GM18873 (cell line): Measurements from ENCODE around the gene DNAJC12.
A peak's percentile ranks its signal among the peaks of the same experiment; 100 is the strongest.
"Not testable (repeated sequence)": the region's sequence is repeated elsewhere in the genome, so short reads cannot be mapped to it uniquely, and the experiment has no call there.

Experiments used
- ATAC-seq: cut with Tn5 transposase; IDR thresholded peaks from one replicate; pipeline ENCODE4 v1.9.1; 2021; ENCODE audit warnings: mild to moderate bottlenecking, moderate library complexity, moderate number of reproducible peaks; ENCODE audit not compliant: unreplicated experiment, low FRiP score

Gene DNAJC12

GRCh38 chr10:67837541-67838314 is at the start of gene DNAJC12:
Gene DNAJC12 (minus strand): TSS chr10:67838188. CDS start chr10:67838011, 177 bp downstream.
- no peak for ATAC-seq

GRCh38 chr10:67884842-67885670 is 47.1 kb upstream of the DNAJC12 start:
- ATAC-seq: peak; percentile 39

GRCh38 chr10:67884313-67884841 is 46.4 kb upstream of the DNAJC12 start, which contains the start of gene SIRT1:
Gene SIRT1 (plus strand): TSS chr10:67884656. CDS start chr10:67884722, 66 bp downstream.
- peak; percentile 84 for ATAC-seq

GRCh38 chr10:67883710-67884312 is 45.8 kb upstream of the DNAJC12 start:
- no peak for ATAC-seq

- no peak for ATAC-seq
Measured at GRCh38 chr10:67878133-67878532, 40.1 kb upstream of the DNAJC12 start.

- ATAC-seq: not testable (repeated sequence)
Measured at GRCh38 chr10:67877421-67877820, 39.4 kb upstream of the DNAJC12 start.

GRCh38 chr10:67875340-67876238 is 37.6 kb upstream of the DNAJC12 start:
- no peak for ATAC-seq

- ATAC-seq: no peak
Measured at GRCh38 chr10:67869996-67870395, 32.0 kb upstream of the DNAJC12 start.

GRCh38 chr10:67868132-67868531 is 30.1 kb upstream of the DNAJC12 start:
- no peak for ATAC-seq

- no peak for ATAC-seq
Measured at GRCh38 chr10:67864607-67865371, 26.8 kb upstream of the DNAJC12 start.

GRCh38 chr10:67863094-67863493 is 25.1 kb upstream of the DNAJC12 start:
- ATAC-seq: no peak

GRCh38 chr10:67861750-67862432 is 23.9 kb upstream of the DNAJC12 start:
- ATAC-seq: no peak

GRCh38 chr10:67858971-67859370 is 21.0 kb upstream of the DNAJC12 start:
- ATAC-seq: no peak

- ATAC-seq: no peak
Measured at GRCh38 chr10:67853512-67853911, 15.5 kb upstream of the DNAJC12 start.

GRCh38 chr10:67852761-67853160 is 14.8 kb upstream of the DNAJC12 start:
- ATAC-seq: no peak

- no peak for ATAC-seq
Measured at GRCh38 chr10:67851186-67851585, 13.2 kb upstream of the DNAJC12 start.

- ATAC-seq: peak; percentile 90
Measured at GRCh38 chr10:67849331-67850011, 11.5 kb upstream of the DNAJC12 start.

- no peak for ATAC-seq
Measured at GRCh38 chr10:67843284-67843683, 5.3 kb upstream of the DNAJC12 start.
